SIG-M5 treated with dmso at 0.1 percent for 504 hours (cell line): ENCODE results near the gene BRDT.
"Not testable (repeated sequence)": the region's sequence is repeated elsewhere in the genome, so short reads cannot be mapped to it uniquely, and the experiment has no call there.

Experiments
- DNase-seq: peaks from one replicate; lab custom pipeline; 2025; ENCODE audit not compliant: unreplicated experiment; lab: John Stamatoyannopoulos, UW

The BRDT gene

GRCh38 chr1:91981996-91982609, 32.9 kb downstream of the BRDT start:
- no peak for DNase-seq

- DNase-seq, result no peak
These were observed 44.1 kb downstream of the BRDT start for GRCh38 chr1:91993256-91993655.

GRCh38 chr1:91997607-91998195, 48.5 kb downstream of the BRDT start:
- DNase-seq, result peak; percentile 6

- no peak for DNase-seq
These were observed 54.9 kb downstream of the BRDT start for GRCh38 chr1:92004129-92004528.

- DNase-seq, result no peak
These were observed 64.7 kb downstream of the BRDT start for GRCh38 chr1:92013923-92014322.

GRCh38 chr1:92016720-92017316, 67.6 kb downstream of the BRDT start:
- DNase-seq, result no peak

- no peak for DNase-seq
These were observed 68.5 kb downstream of the BRDT start for GRCh38 chr1:92017656-92018055.

GRCh38 chr1:92026042-92026441, 76.8 kb downstream of the BRDT start:
- not testable (repeated sequence) for DNase-seq

- DNase-seq, result no peak
These were observed 77.6 kb downstream of the BRDT start for GRCh38 chr1:92026806-92027205.

GRCh38 chr1:92029241-92029922, 80.2 kb downstream of the BRDT start:
- no peak for DNase-seq

- peak; percentile 13 for DNase-seq
These were observed 81.5 kb downstream of the BRDT start for GRCh38 chr1:92030656-92031107.

GRCh38 chr1:92031281-92032110, 82.3 kb downstream of the BRDT start:
- no peak for DNase-seq

GRCh38 chr1:92037400-92037799, 88.2 kb downstream of the BRDT start:
- DNase-seq, result no peak

GRCh38 chr1:92038695-92039346, 89.6 kb downstream of the BRDT start:
- DNase-seq, result no peak

- DNase-seq, result no peak
These were observed 91.8 kb downstream of the BRDT start for GRCh38 chr1:92040971-92041370.

GRCh38 chr1:92043621-92044020, 94.4 kb downstream of the BRDT start:
- DNase-seq, result no peak

GRCh38 chr1:92045766-92046495, 96.7 kb downstream of the BRDT start:
- DNase-seq, result no peak

- no peak for DNase-seq
These were observed 102.7 kb downstream of the BRDT start for GRCh38 chr1:92051948-92052347.
